A673 (cell line): ENCODE measurements around the gene MYH10. TPM values are rescaled to one million over a fixed set of nuclear protein-coding genes. Genes with fewer than 3 reads are reported as not detected.

Experiments
- BruUV-seq: library from RNA; stranded (reverse); fragments of 400-500 nt; replicated peaks from 2 replicates; lab custom pipeline; 2021; lab: Mats Ljungman, UMichigan
- CTCF ChIA-PET: fragments of 300-600 bp; sonication (Branson Sonifier 250); formaldehyde crosslinking; loops from one replicate; lab custom pipeline; 2022; ENCODE audit warnings: antibody characterized with exemption; lab: Charles Lee
- POLR2A ChIA-PET: fragments of 300-600 bp; sonication (Branson Sonifier 250); formaldehyde crosslinking; loops from one replicate; lab custom pipeline; 2022; ENCODE audit warnings: antibody characterized with exemption; ENCODE audit not compliant: low non-redundant PET; lab: Charles Lee
- DNase-seq: peaks from one replicate; pipeline ENCODE4 v3.0.0-alpha.2; 2015; ENCODE audit warnings: low spot score
- H3K27ac ChIP-seq: fragments of 200-600 bp; sonication (generic); 2 replicates; pipeline ENCODE4 v1.5.1; 2016; ENCODE audit warnings: mixed run types, low read depth, mild to moderate bottlenecking, mixed read lengths, antibody characterized with exemption, low read length; ENCODE audit not compliant: poor library complexity, severe bottlenecking
- H3K27me3 ChIP-seq: fragments of 200-600 bp; sonication (generic); replicated peaks from 2 replicates; pipeline ENCODE4 v1.6.1; 2017; ENCODE audit warnings: mixed run types, low read depth, mild to moderate bottlenecking, mixed read lengths, antibody characterized with exemption, low read length; ENCODE audit not compliant: insufficient read depth, poor library complexity
- H3K36me3 ChIP-seq: fragments of 200-600 bp; sonication (generic); 2 replicates; pipeline ENCODE4 v1.6.1; 2016; ENCODE audit warnings: mixed run types, mild to moderate bottlenecking, mixed read lengths, antibody characterized with exemption, low read length; ENCODE audit not compliant: insufficient read depth, poor library complexity, severe bottlenecking
- H3K4me1 ChIP-seq: fragments of 200-600 bp; sonication (generic); 2 replicates; pipeline ENCODE4 v1.6.1; 2017; ENCODE audit warnings: mixed run types, mild to moderate bottlenecking, mixed read lengths, antibody characterized with exemption, low read length; ENCODE audit not compliant: insufficient read depth, poor library complexity, severe bottlenecking
- H3K4me3 ChIP-seq: fragments of 200-600 bp; sonication (generic); 2 replicates; pipeline ENCODE4 v1.5.1; 2016; ENCODE audit warnings: low read depth, mixed run types, mild to moderate bottlenecking, mixed read lengths, low read length; ENCODE audit not compliant: poor library complexity, severe bottlenecking
- H3K9me3 ChIP-seq: fragments of 200-600 bp; sonication (generic); 2 replicates; pipeline ENCODE4 v1.6.1; 2016; ENCODE audit warnings: mixed run types, low read depth, mild to moderate bottlenecking, mixed read lengths, antibody characterized with exemption, low read length; ENCODE audit not compliant: poor library complexity, severe bottlenecking
- EZH2 ChIP-seq: fragments of 200-600 bp; sonication (generic); IDR thresholded peaks from 2 replicates; pipeline ENCODE4 v1.6.1; 2017; ENCODE audit warnings: borderline replicate concordance, low read depth, mild to moderate bottlenecking, mixed read lengths, antibody characterized with exemption, low read length; ENCODE audit not compliant: poor library complexity, severe bottlenecking
- intact Hi-C: fragments of 100-400 bp; cut with micrococcal nuclease; formaldehyde crosslinking; loops from one replicate; pipeline ENCODE4 v1.10.0; 2022; ENCODE audit not compliant: unreplicated experiment
- total RNA-seq: library from RNA; stranded (reverse); gene quantifications from 2 replicates; pipeline ENCODE4 v1.2.3, GENCODE V29; 2021
- TF ChIP-seq, protein P1 (sequence below): fragments of 300-800, 200-600 bp; sonication (generic); conservative IDR thresholded peaks from 2 replicates; pipeline ENCODE4 v1.5.1; 2017; ENCODE audit warnings: low read depth, mild to moderate bottlenecking, antibody characterized with exemption, low read length, moderate library complexity, mixed read lengths

Gene MYH10
- total RNA-seq, 1 experiment from 2014 or later, result 129 TPM

DNA sequence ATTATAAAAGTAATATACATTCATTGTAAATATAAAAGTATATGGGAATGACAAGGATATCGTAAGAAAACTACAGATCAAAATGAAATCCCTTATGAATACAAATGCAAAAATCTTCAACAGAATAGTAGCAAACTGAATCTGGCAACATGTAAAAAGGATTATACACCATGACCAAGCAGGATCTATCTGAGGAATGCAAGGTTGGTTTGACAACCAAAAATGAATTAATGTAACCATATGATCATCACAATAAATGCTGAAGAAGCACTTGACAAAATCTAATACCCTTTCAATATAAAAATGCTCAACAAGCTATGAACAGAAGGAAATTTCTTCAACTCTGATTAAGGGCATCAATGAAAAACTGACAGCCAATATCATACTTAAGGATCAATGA lies 146.1 kb downstream of the MYH10 start:
- no TSS peak for BruUV-seq
- intact Hi-C loops, result no loop called here
- TF ChIP-seq, protein P1, sequence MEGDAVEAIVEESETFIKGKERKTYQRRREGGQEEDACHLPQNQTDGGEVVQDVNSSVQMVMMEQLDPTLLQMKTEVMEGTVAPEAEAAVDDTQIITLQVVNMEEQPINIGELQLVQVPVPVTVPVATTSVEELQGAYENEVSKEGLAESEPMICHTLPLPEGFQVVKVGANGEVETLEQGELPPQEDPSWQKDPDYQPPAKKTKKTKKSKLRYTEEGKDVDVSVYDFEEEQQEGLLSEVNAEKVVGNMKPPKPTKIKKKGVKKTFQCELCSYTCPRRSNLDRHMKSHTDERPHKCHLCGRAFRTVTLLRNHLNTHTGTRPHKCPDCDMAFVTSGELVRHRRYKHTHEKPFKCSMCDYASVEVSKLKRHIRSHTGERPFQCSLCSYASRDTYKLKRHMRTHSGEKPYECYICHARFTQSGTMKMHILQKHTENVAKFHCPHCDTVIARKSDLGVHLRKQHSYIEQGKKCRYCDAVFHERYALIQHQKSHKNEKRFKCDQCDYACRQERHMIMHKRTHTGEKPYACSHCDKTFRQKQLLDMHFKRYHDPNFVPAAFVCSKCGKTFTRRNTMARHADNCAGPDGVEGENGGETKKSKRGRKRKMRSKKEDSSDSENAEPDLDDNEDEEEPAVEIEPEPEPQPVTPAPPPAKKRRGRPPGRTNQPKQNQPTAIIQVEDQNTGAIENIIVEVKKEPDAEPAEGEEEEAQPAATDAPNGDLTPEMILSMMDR, result no peak
- TF ChIP-seq EZH2, result no peak
- Histone ChIP-seq H3K36me3 (peaks cover 89% of the 10 kb centered on the region), H3K9me3 (peaks cover 8% of the 10 kb centered on the region), H3K4me1 (no peaks in the 10 kb centered on the region), H3K27ac (no peak overlapping the region), H3K4me3 (no peak overlapping the region), H3K27me3 (no peaks in the 10 kb centered on the region)
- ChIA-PET CTCF (no interaction called here), POLR2A (interaction anchor here (0.6 kb wide), 1 partner anchor 11 kb away, joined by 3 read pairs; no protein-coding TSS in a partner anchor)
- DNase-seq, result no peak

DNA sequence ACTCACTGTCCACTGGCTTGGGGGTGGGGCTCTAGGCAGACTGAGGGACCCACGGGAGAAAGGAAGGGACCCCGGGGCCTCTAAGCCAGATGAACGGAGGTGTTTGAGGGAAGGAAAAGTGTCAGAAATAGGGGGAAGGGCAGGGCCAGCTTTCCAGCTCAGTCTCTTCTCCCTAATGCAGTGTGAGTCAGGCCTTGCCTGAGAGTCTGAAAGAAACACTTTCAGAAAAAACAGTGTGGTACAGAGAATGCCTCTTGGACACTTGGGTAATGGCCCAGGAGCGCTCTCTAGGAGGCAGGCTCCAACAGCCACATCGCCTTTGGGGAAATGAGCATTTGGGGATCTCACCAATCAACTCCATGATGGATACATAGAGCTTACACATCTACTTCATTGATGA lies 148.0 kb downstream of the MYH10 start:
- POLR2A ChIA-PET, result interaction anchor here (0.5 kb wide), 1 partner anchor 28 kb away, joined by 10 read pairs; no protein-coding TSS in a partner anchor
- Histone ChIP-seq H3K9me3 (peaks cover 8% of the 10 kb centered on the region), H3K4me3 (no peak overlapping the region), H3K27ac (no peak overlapping the region), H3K36me3 (peaks cover 95% of the 10 kb centered on the region), H3K4me1 (no peaks in the 10 kb centered on the region), H3K27me3 (no peaks in the 10 kb centered on the region)
- TF ChIP-seq, protein P1, result no peak
- TF ChIP-seq EZH2, result no peak
- BruUV-seq, result no TSS peak
- CTCF ChIA-PET, result interaction anchor here (0.7 kb wide), 1 partner anchor 655 kb away, joined by 3 read pairs; no protein-coding TSS in a partner anchor
- DNase-seq, result no peak
- intact Hi-C loops, result no loop called here

GRCh38 chr17:8481703-8482102 lies 148.8 kb downstream of the MYH10 start:
- DNase-seq, result no peak
- H3K27me3 ChIP-seq, result no peaks in the 10 kb centered on the region
- H3K4me3 ChIP-seq, result no peak overlapping the region
- H3K27ac ChIP-seq, result no peak overlapping the region
- intact Hi-C loops, result no loop called here
- ChIA-PET POLR2A (no interaction called here), CTCF (no interaction called here)
- no TSS peak for BruUV-seq
- peaks cover 95% of the 10 kb centered on the region for H3K36me3 ChIP-seq
- H3K9me3 ChIP-seq, result peaks cover 8% of the 10 kb centered on the region
- TF ChIP-seq, protein P1, result no peak
- no peak for TF ChIP-seq EZH2
- no peaks in the 10 kb centered on the region for H3K4me1 ChIP-seq
